HepG2 (cell line): ENCODE results near the gene UBC. TPM values are rescaled to one million over a fixed set of nuclear protein-coding genes. Genes with fewer than 3 reads are reported as not detected.
A peak's percentile ranks its signal among the peaks of the same experiment; 100 is the strongest.

Experiments used
- ASH2L ChIP-seq: fragments of 300-600, 200-600 bp; sonication (generic); IDR thresholded peaks from 2 replicates; pipeline ENCODE4 v1.7.0; 2017; ENCODE audit warnings: low read depth, mild to moderate bottlenecking, moderate library complexity, mixed read lengths, low read length; ENCODE audit not compliant: insufficient read length
- KLF6 ChIP-seq: IDR thresholded peaks from 2 replicates; pipeline ENCODE4 v1.8.0; 2016; ENCODE audit warnings: missing biosample characterization, missing genetic modification reagents
- MED8 ChIP-seq: sonication (generic); formaldehyde crosslinking; IDR thresholded peaks from 2 replicates; pipeline ENCODE4 v1.8.1; 2023; ENCODE audit warnings: mild to moderate bottlenecking, missing genetic modification reagents; ENCODE audit not compliant: insufficient replicate concordance
- PHF20 ChIP-seq: sonication (generic); formaldehyde crosslinking; IDR thresholded peaks from 2 replicates; pipeline ENCODE4 v1.5.0; 2020; ENCODE audit warnings: mild to moderate bottlenecking, missing genetic modification reagents
- RCOR2 ChIP-seq: IDR thresholded peaks from 2 replicates; pipeline ENCODE4 v1.6.1; 2016; ENCODE audit warnings: missing biosample characterization, missing genetic modification reagents
- SOX6 ChIP-seq, 2 experiments: fragments of 450-650 bp in 1 of 2; sonication (generic) in 1 of 2; formaldehyde crosslinking in 1 of 2; IDR thresholded peaks; 2 replicates each; pipeline versions ENCODE4 v1.4.0 to v1.6.1; 2017 to 2020; ENCODE audit warnings: antibody characterized with exemption in 1 of 2, mild to moderate bottlenecking in 1 of 2, missing genetic modification reagents in 1 of 2
- TP53 ChIP-seq: sonication (generic); formaldehyde crosslinking; conservative IDR thresholded peaks from 2 replicates; pipeline ENCODE4 v1.4.0; 2020; ENCODE audit warnings: missing genetic modification reagents
- ZNF207 ChIP-seq: fragments of 450-650 bp; IDR thresholded peaks from 2 replicates; pipeline ENCODE4 v1.6.1; 2016; ENCODE audit warnings: antibody characterized with exemption, borderline replicate concordance
- ZNF33A ChIP-seq: sonication (generic); formaldehyde crosslinking; IDR thresholded peaks from 2 replicates; pipeline ENCODE4 v1.5.1; 2020; ENCODE audit warnings: missing genetic modification reagents, mild to moderate bottlenecking, moderate library complexity, borderline replicate concordance
- polyA plus RNA-seq, 8 experiments: library from polyadenylated mRNA; depleted of rRNA in 3 of 8; stranded (reverse) in 7 of 8; unstranded in 1 of 8; fragments of >200 nt; fragmentation: Illumina TruSeq in 4 of 8; extraction: Trizol in 4 of 8; gene quantifications; 2 replicates each; pipeline versions ENCODE4 v1.2.1 to v1.2.3, GENCODE V29; 2011 to 2016; ENCODE audit warnings: low read depth in 4 of 8, missing spikeins in 1 of 8, mixed read lengths in 1 of 8; ENCODE audit not compliant: insufficient read depth in 1 of 8
- total RNA-seq, 5 experiments: library from RNA; depleted of rRNA; stranded (reverse); fragments of >200 nt; fragmentation: Illumina TruSeq; extraction: Trizol; gene quantifications; 2 replicates each; pipeline ENCODE4 v1.2.3, GENCODE V29; 2016; ENCODE audit warnings: low read depth in 1 of 5
- TF ChIP-seq, protein P1 (sequence below): sonication (generic); formaldehyde crosslinking; IDR thresholded peaks from 2 replicates; pipeline ENCODE4 v1.5.0; 2020; ENCODE audit warnings: mild to moderate bottlenecking, missing genetic modification reagents
- TF ChIP-seq, protein P2 (sequence below): sonication (generic); formaldehyde crosslinking; IDR thresholded peaks from 2 replicates; pipeline ENCODE4 v1.8.0; 2022; ENCODE audit warnings: missing genetic modification reagents, low read depth, mild to moderate bottlenecking, borderline replicate concordance
- TF ChIP-seq, protein P3 (sequence below): sonication (generic); formaldehyde crosslinking; IDR thresholded peaks from 2 replicates; pipeline ENCODE4 v1.4.0; 2020; ENCODE audit warnings: mild to moderate bottlenecking, missing genetic modification reagents
- TF ChIP-seq, protein P4 (sequence below): sonication (generic); formaldehyde crosslinking; IDR thresholded peaks from 2 replicates; pipeline ENCODE4 v1.5.0; 2020; ENCODE audit warnings: mild to moderate bottlenecking, missing genetic modification reagents
- TF ChIP-seq, protein P5 (sequence below): sonication (generic); formaldehyde crosslinking; IDR thresholded peaks from 2 replicates; pipeline ENCODE4 v1.4.0; 2020; ENCODE audit warnings: mild to moderate bottlenecking, missing genetic modification reagents

UBC gene
- total and polyA plus RNA-seq, 2 of the 13 experiments (the other 11 are each of a cell fraction or from before 2014, with no cell fraction given): 805 to 1,432 TPM

DNA sequence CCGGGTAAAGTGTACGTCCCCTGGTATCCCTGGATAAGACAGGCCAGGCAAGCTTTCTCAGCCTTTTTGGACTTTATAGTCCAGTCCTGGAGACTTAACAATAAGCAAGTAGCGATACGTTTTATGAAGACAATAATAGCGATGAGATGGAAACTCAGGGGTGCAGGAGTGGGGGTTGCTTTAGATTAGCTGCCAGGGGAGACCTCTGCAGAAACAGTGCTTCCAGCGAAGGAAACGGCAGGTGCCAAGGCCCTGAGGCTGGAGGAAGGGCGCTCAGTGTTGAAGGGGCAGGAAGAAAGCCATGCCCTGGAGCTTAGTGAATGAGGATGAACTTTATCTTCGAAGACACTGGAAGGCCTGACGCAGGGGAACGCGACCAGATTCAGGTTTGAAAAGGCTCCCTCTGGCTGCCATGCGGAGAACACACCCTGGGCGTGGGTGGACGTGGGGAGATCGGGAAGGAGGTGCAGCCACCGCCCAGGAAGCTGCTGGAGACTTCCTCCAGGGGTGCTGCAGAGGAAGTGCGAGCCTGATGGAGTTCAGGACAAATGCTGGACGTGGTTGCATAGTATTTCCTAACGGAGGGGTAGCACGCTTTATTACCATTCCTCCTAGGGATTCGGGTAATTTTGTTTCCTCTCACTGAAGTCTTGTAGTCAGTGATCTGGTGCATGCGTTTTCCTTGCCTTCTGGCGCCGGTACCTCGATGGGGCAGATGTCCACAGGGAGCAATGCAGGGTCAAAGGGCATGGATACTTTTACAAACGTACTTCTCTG is 26.1 kb upstream of the UBC start (continued):
- TF ChIP-seq, protein P1, sequence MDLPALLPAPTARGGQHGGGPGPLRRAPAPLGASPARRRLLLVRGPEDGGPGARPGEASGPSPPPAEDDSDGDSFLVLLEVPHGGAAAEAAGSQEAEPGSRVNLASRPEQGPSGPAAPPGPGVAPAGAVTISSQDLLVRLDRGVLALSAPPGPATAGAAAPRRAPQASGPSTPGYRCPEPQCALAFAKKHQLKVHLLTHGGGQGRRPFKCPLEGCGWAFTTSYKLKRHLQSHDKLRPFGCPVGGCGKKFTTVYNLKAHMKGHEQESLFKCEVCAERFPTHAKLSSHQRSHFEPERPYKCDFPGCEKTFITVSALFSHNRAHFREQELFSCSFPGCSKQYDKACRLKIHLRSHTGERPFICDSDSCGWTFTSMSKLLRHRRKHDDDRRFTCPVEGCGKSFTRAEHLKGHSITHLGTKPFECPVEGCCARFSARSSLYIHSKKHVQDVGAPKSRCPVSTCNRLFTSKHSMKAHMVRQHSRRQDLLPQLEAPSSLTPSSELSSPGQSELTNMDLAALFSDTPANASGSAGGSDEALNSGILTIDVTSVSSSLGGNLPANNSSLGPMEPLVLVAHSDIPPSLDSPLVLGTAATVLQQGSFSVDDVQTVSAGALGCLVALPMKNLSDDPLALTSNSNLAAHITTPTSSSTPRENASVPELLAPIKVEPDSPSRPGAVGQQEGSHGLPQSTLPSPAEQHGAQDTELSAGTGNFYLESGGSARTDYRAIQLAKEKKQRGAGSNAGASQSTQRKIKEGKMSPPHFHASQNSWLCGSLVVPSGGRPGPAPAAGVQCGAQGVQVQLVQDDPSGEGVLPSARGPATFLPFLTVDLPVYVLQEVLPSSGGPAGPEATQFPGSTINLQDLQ: no peak
- TF ChIP-seq MED8 (no peak), TP53 (no peak), PHF20 (CRISPR knock-in tag) (peak; percentile 65; the same call in 1 of the 2 replicates), RCOR2 (CRISPR knock-in tag) (no peak), ZNF207 (no peak), ASH2L (peak; percentile 1), SOX6 (IDR thresholded peaks at IDR 0.05) (no peak), SOX6 (CRISPR knock-in tag; IDR thresholded peaks at IDR 0.05) (no peak), ZNF33A (no peak), KLF6 (no peak)
- TF ChIP-seq, protein P2, sequence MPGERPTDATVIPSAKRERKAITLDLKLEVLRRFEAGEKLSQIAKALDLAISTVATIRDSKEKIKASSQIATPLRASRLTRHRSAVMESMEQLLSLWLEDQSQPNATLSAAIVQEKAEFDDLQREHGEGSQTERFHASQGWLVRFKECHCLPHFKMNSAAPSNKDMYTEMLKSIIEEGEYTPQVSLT: no peak
- TF ChIP-seq, protein P3, sequence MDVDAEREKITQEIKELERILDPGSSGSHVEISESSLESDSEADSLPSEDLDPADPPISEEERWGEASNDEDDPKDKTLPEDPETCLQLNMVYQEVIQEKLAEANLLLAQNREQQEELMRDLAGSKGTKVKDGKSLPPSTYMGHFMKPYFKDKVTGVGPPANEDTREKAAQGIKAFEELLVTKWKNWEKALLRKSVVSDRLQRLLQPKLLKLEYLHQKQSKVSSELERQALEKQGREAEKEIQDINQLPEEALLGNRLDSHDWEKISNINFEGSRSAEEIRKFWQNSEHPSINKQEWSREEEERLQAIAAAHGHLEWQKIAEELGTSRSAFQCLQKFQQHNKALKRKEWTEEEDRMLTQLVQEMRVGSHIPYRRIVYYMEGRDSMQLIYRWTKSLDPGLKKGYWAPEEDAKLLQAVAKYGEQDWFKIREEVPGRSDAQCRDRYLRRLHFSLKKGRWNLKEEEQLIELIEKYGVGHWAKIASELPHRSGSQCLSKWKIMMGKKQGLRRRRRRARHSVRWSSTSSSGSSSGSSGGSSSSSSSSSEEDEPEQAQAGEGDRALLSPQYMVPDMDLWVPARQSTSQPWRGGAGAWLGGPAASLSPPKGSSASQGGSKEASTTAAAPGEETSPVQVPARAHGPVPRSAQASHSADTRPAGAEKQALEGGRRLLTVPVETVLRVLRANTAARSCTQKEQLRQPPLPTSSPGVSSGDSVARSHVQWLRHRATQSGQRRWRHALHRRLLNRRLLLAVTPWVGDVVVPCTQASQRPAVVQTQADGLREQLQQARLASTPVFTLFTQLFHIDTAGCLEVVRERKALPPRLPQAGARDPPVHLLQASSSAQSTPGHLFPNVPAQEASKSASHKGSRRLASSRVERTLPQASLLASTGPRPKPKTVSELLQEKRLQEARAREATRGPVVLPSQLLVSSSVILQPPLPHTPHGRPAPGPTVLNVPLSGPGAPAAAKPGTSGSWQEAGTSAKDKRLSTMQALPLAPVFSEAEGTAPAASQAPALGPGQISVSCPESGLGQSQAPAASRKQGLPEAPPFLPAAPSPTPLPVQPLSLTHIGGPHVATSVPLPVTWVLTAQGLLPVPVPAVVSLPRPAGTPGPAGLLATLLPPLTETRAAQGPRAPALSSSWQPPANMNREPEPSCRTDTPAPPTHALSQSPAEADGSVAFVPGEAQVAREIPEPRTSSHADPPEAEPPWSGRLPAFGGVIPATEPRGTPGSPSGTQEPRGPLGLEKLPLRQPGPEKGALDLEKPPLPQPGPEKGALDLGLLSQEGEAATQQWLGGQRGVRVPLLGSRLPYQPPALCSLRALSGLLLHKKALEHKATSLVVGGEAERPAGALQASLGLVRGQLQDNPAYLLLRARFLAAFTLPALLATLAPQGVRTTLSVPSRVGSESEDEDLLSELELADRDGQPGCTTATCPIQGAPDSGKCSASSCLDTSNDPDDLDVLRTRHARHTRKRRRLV (CRISPR knock-in tag): no peak
- TF ChIP-seq, protein P4, sequence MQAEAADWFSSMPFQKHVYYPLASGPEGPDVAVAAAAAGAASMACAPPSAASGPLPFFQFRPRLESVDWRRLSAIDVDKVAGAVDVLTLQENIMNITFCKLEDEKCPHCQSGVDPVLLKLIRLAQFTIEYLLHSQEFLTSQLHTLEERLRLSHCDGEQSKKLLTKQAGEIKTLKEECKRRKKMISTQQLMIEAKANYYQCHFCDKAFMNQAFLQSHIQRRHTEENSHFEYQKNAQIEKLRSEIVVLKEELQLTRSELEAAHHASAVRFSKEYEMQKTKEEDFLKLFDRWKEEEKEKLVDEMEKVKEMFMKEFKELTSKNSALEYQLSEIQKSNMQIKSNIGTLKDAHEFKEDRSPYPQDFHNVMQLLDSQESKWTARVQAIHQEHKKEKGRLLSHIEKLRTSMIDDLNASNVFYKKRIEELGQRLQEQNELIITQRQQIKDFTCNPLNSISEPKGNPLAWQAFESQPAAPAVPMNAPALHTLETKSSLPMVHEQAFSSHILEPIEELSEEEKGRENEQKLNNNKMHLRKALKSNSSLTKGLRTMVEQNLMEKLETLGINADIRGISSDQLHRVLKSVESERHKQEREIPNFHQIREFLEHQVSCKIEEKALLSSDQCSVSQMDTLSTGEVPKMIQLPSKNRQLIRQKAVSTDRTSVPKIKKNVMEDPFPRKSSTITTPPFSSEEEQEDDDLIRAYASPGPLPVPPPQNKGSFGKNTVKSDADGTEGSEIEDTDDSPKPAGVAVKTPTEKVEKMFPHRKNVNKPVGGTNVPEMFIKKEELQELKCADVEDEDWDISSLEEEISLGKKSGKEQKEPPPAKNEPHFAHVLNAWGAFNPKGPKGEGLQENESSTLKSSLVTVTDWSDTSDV: no peak
- TF ChIP-seq, protein P5, sequence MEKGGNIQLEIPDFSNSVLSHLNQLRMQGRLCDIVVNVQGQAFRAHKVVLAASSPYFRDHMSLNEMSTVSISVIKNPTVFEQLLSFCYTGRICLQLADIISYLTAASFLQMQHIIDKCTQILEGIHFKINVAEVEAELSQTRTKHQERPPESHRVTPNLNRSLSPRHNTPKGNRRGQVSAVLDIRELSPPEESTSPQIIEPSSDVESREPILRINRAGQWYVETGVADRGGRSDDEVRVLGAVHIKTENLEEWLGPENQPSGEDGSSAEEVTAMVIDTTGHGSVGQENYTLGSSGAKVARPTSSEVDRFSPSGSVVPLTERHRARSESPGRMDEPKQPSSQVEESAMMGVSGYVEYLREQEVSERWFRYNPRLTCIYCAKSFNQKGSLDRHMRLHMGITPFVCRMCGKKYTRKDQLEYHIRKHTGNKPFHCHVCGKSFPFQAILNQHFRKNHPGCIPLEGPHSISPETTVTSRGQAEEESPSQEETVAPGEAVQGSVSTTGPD (CRISPR knock-in tag): no peak
